Right atrium auricular region (tissue), 2 donors: Measurements from ENCODE around the gene ANP32B. TPM values are rescaled to one million over a fixed set of nuclear protein-coding genes. Genes with fewer than 3 reads are reported as not detected.

Experiments used
- DNase-seq: peaks from one replicate; pipeline ENCODE4 v3.0.0-alpha.2; 2019; ENCODE audit warnings: low spot score
- H3K27ac ChIP-seq, 2 donors: fragments of 200-600 bp; sonication (generic); 1 replicate in 1 of 2; 2 replicates in 1 of 2; pipeline ENCODE4 v1.5.1; 2016 to 2019
- H3K27me3 ChIP-seq, 2 donors: fragments of 200-600 bp; sonication (generic); one replicate each; pipeline versions ENCODE4 v1.5.1 to v1.6.0; 2017 to 2019
- H3K36me3 ChIP-seq: fragments of 200-600 bp; sonication (generic); one replicate; pipeline ENCODE4 v1.5.1; 2016
- H3K4me1 ChIP-seq, 2 donors: fragments of 200-600 bp; sonication (generic); one replicate each; pipeline versions ENCODE4 v1.5.1 to v1.6.0; 2017 to 2019
- H3K4me3 ChIP-seq, 2 donors: fragments of 200-600 bp; sonication (generic); 1 replicate in 1 of 2; 2 replicates in 1 of 2; pipeline ENCODE4 v1.5.1; 2017 to 2019; ENCODE audit warnings: mild to moderate bottlenecking in 1 of 2, moderate library complexity in 1 of 2
- H3K9me3 ChIP-seq, 2 donors: fragments of 200-600 bp; sonication (generic); one replicate each; pipeline ENCODE4 v1.5.1; 2019
- total RNA-seq, 2 donors: library from RNA; depleted of rRNA; stranded (reverse); fragments of >200 nt; gene quantifications; one replicate each; pipeline ENCODE4 v1.1.0, GENCODE V29; 2016
- TF ChIP-seq, protein P1 (sequence below), 2 donors: fragments of 200-600 bp; sonication (generic); IDR thresholded peaks; one replicate each; pipeline ENCODE4 v1.5.1; 2019; ENCODE audit warnings: antibody characterized with exemption in 2 of 2

Gene ANP32B
- total RNA-seq, 2 donors from 2014 or later, result 19.5 to 26.8 TPM

DNA sequence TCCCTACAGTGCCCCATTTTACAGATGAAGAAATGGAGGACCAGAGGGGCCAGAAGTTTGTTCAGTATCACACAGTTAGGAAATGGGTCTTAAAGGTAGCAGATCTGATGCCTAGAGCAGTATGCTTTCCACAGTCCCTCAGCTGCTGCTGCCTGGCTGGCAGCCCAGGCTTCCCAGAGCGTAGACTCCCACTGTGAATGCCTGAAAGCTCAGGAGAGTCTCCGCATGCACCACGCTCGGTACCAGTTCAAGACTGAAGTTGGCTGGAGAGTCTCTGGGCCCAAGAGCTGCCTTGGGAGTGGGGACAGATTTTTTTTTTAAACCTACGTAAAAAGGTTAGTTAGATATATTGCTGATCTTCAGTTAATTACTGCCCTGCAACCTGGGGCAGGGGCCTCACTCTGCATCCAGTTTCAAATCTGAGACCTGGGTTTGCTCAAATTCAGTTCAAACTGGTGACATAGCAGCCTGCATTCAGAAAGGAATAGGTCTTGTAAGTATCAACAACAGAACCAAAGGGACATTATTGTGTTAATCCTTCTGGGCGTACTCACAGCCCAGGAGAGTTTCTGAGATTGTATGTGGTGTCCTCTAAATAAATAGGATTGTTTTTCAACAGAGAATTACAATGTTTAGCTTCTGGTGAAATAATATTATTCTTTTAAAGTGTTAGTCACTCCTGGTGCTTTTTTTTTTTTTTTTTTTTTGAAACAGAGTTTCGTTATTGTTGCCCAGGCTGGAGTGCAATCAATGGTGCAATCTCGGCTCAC lies 81.7 kb downstream of the ANP32B start:
- H3K4me3 ChIP-seq, result no peak overlapping the region
- no peaks in the 10 kb centered on the region for H3K4me1 ChIP-seq
- H3K27me3 ChIP-seq, result no peaks in the 10 kb centered on the region
- no peak overlapping the region for H3K27ac ChIP-seq
- H3K9me3 ChIP-seq, result no peaks in the 10 kb centered on the region
- no peak for DNase-seq
- TF ChIP-seq, protein P1, sequence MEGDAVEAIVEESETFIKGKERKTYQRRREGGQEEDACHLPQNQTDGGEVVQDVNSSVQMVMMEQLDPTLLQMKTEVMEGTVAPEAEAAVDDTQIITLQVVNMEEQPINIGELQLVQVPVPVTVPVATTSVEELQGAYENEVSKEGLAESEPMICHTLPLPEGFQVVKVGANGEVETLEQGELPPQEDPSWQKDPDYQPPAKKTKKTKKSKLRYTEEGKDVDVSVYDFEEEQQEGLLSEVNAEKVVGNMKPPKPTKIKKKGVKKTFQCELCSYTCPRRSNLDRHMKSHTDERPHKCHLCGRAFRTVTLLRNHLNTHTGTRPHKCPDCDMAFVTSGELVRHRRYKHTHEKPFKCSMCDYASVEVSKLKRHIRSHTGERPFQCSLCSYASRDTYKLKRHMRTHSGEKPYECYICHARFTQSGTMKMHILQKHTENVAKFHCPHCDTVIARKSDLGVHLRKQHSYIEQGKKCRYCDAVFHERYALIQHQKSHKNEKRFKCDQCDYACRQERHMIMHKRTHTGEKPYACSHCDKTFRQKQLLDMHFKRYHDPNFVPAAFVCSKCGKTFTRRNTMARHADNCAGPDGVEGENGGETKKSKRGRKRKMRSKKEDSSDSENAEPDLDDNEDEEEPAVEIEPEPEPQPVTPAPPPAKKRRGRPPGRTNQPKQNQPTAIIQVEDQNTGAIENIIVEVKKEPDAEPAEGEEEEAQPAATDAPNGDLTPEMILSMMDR (IDR thresholded peaks at IDR 0.05), result no peak
- peaks cover 45% of the 10 kb centered on the region for H3K36me3 ChIP-seq

Other genes with a start within 250 kb of the ANP32B start
- not detected for gene FOXE1, start 130.1 kb upstream of the ANP32B start, total RNA-seq
- 10 to 100 TPM; 13.9 to 14.5 TPM for gene TRMO, start 60.8 kb upstream of the ANP32B start, total RNA-seq
- under 1 TPM; 0.31 to 0.63 TPM for gene HEMGN, start 45.2 kb upstream of the ANP32B start, total RNA-seq
- 10 to 100 TPM; 27.4 to 35.5 TPM for gene NANS, start 73.4 kb downstream of the ANP32B start, total RNA-seq
- 1 to 10 TPM; 1.8 to 2.0 TPM for gene TRIM14, start 135.9 kb downstream of the ANP32B start, total RNA-seq
- gene CORO2A, start 209.3 kb downstream of the ANP32B start, total RNA-seq, result under 1 TPM; 0.39 to 0.44 TPM